ENCODE results near the gene IDH1. TPM values are rescaled to one million over a fixed set of nuclear protein-coding genes. Genes with fewer than 3 reads are reported as not detected.

Gene IDH1
- 148 TPM for polyA plus RNA-seq (2013, experiment 1 of 2)
- polyA plus RNA-seq (2013, experiment 2 of 2) = 156 TPM

DNA sequence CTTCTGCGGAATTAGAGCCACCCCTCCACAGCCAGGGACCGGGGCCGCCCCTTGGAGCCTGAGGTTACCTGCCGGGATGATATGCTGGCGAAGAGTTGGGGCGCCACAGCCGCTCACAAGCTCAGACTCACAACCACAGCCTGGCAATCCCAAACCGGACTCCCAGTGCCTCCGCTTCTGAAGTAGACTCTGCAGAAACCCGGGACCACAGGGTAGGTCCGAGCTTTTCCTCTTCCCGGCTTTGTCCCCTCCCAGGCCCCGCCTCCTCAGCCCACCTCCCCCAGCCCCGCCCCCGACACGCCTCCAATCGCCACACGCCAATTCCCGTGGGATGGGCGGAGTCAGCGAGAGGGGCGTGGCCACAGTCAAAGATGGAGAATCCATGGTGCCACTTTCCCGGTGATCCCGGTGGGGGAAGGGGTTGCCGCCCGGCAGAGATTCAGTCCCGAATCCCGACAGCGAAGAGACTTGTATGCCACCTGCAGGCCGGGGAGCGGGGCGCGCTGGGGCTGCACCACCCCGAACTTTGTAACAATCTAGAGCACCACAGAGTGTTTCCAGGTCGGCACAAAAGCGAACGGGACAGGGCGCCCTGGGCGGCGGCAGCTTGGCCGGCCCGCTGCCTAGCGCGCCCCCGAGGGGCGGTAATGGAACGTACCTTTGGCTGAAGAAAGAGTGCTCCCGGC, at the start of gene IDH1:
Gene IDH1, minus strand, starts transcription at position 201 of the 686 bp plus-strand sequence. CDS start 3,520 bp downstream, outside the sequence.
- peak within 1 kb of the TSS; percentile 99 for H3K18ac ChIP-seq (ENCODE audit: low read length)
- no peak within 1 kb of the TSS for H2AK5ac ChIP-seq (ENCODE audit: low read depth, low read length)

DNA sequence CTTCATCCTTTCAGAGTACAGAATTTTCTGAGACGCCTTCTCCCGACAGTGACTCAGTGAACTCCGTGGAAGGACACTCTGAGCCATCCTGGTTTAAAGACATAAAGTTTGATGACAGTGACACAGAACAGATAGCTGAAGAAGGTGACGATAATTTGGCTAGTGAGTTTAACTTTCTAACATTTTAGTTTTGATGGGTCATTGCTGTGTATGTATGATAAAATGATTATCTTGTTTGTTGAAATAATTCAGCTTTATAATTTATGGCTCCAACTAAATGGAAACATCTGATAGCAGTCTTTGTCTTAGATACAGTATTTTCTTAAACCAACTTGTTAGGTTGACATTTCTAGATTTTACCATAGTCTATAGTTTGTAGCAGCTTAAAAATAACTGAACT, 49.3 kb upstream of the IDH1 start:
- H3K23ac ChIP-seq (ENCODE audit: low read depth, low read length, poor library complexity) = no peak overlapping the region
- no peak overlapping the region for H4K8ac ChIP-seq (ENCODE audit: low read depth, low read length)
- H3K4ac ChIP-seq (ENCODE audit: low read length) = no peak overlapping the region
- peaks cover 9 to 90% of the 10 kb centered on the region in 2 donors for H3K36me3 ChIP-seq (replicated peaks in 1 of 2; ENCODE audit: control insufficient read depth in 2 of 2, insufficient read depth in 2 of 2, low read length in 2 of 2)
- no peaks in the 10 kb centered on the region for H3K4me1 ChIP-seq (ENCODE audit: control insufficient read depth in 2 of 2, insufficient read depth in 1 of 2, low read depth in 1 of 2, low read length in 2 of 2)
- no peak overlapping the region for H2BK120ac ChIP-seq (ENCODE audit: low read depth, low read length)
- H3K14ac ChIP-seq (ENCODE audit: low read length) = no peak overlapping the region
- H3K27me3 ChIP-seq (ENCODE audit: control insufficient read depth in 3 of 3, insufficient read depth in 3 of 3, low read depth in 1 of 3, low read length in 3 of 3) = no peaks in the 10 kb centered on the region
- H2BK12ac ChIP-seq (ENCODE audit: low read length) = no peak overlapping the region
- no CpG with 5 or more reads among the region's 4 CpGs for WGBS, 2 donors (ENCODE audit: extremely low coverage in 2 of 2, insufficient read length in 2 of 2, insufficient replicate concordance in 1 of 2)
- H2AK5ac ChIP-seq (ENCODE audit: low read depth, low read length) = no peak overlapping the region
- H3K9me3 ChIP-seq (replicated peaks in 1 of 2; ENCODE audit: control insufficient read depth in 2 of 2, insufficient read depth in 1 of 2, low read depth in 1 of 2, low read length in 2 of 2) = no peaks in the 10 kb centered on the region
- H2AFZ ChIP-seq (ENCODE audit: low read length) = no peak overlapping the region
- H4K91ac ChIP-seq (ENCODE audit: low read depth, low read length, poor library complexity) = no peak overlapping the region
- H3K18ac ChIP-seq (ENCODE audit: low read length) = no peak overlapping the region
- H3K4me2 ChIP-seq (ENCODE audit: insufficient read depth, low read length, poor library complexity, severe bottlenecking) = no peak overlapping the region
- no peak overlapping the region for H2BK15ac ChIP-seq (ENCODE audit: low read length)
- H3K4me3 ChIP-seq (ENCODE audit: low read length in 2 of 2) = no peak overlapping the region
- H3K79me1 ChIP-seq (ENCODE audit: low read depth, low read length) = no peaks in the 10 kb centered on the region
- no peak overlapping the region for H2BK5ac ChIP-seq (ENCODE audit: low read length)
- no peak for DNase-seq (ENCODE audit: low spot score)
- no peak overlapping the region for H3K9ac ChIP-seq (ENCODE audit: low read depth, low read length, poor library complexity)
- H3K27ac ChIP-seq (replicated peaks; ENCODE audit: low read length) = no peak overlapping the region

More for the DNA sequence above, at the start of gene IDH1:
- WGBS, 2 donors (ENCODE audit: extremely low coverage in 2 of 2, insufficient read length in 2 of 2, insufficient replicate concordance in 1 of 2) = no CpG with 5 or more reads among the region's 48 CpGs
- peak within 1 kb of the TSS; percentile 99 for H3K27ac ChIP-seq (replicated peaks; ENCODE audit: low read length)
- H2BK12ac ChIP-seq (ENCODE audit: low read length) = no peak within 1 kb of the TSS
- no peaks in the 10 kb centered on the region for H3K9me3 ChIP-seq (replicated peaks in 1 of 2; ENCODE audit: control insufficient read depth in 2 of 2, insufficient read depth in 1 of 2, low read depth in 1 of 2, low read length in 2 of 2)
- peak; percentile 97 for DNase-seq (ENCODE audit: low spot score)
- H3K4me2 ChIP-seq (ENCODE audit: insufficient read depth, low read length, poor library complexity, severe bottlenecking) = peak within 1 kb of the TSS; percentile 72
- H3K4me1 ChIP-seq (ENCODE audit: control insufficient read depth in 2 of 2, insufficient read depth in 1 of 2, low read depth in 1 of 2, low read length in 2 of 2) = peaks cover 1 to 27% of the 10 kb centered on the region in 2 donors
- H2BK5ac ChIP-seq (ENCODE audit: low read length) = peak within 1 kb of the TSS; percentile 85
- peak within 1 kb of the TSS; percentile 94 for H3K9ac ChIP-seq (ENCODE audit: low read depth, low read length, poor library complexity)
- peak within 1 kb of the TSS; percentile 95 for H3K23ac ChIP-seq (ENCODE audit: low read depth, low read length, poor library complexity)
- peak within 1 kb of the TSS; percentile 95 for H2AFZ ChIP-seq (ENCODE audit: low read length)
- no peaks in the 10 kb centered on the region for H3K27me3 ChIP-seq (ENCODE audit: control insufficient read depth in 3 of 3, insufficient read depth in 3 of 3, low read depth in 1 of 3, low read length in 3 of 3)
- H3K14ac ChIP-seq (ENCODE audit: low read length) = no peak within 1 kb of the TSS
- no peak within 1 kb of the TSS for H4K8ac ChIP-seq (ENCODE audit: low read depth, low read length)
- H3K4me3 ChIP-seq (ENCODE audit: low read length in 2 of 2) = peak within 1 kb of the TSS; percentile 84 to 92
- H2BK120ac ChIP-seq (ENCODE audit: low read depth, low read length) = no peak within 1 kb of the TSS
- H4K91ac ChIP-seq (ENCODE audit: low read depth, low read length, poor library complexity) = no peak within 1 kb of the TSS
- peaks cover 3 to 40% of the 10 kb centered on the region in 2 donors for H3K36me3 ChIP-seq (replicated peaks in 1 of 2; ENCODE audit: control insufficient read depth in 2 of 2, insufficient read depth in 2 of 2, low read length in 2 of 2)
- H3K4ac ChIP-seq (ENCODE audit: low read length) = no peak within 1 kb of the TSS
- H2BK15ac ChIP-seq (ENCODE audit: low read length) = peak within 1 kb of the TSS; percentile 42
- H3K79me1 ChIP-seq (ENCODE audit: low read depth, low read length) = peaks cover 3% of the 10 kb centered on the region

DNA sequence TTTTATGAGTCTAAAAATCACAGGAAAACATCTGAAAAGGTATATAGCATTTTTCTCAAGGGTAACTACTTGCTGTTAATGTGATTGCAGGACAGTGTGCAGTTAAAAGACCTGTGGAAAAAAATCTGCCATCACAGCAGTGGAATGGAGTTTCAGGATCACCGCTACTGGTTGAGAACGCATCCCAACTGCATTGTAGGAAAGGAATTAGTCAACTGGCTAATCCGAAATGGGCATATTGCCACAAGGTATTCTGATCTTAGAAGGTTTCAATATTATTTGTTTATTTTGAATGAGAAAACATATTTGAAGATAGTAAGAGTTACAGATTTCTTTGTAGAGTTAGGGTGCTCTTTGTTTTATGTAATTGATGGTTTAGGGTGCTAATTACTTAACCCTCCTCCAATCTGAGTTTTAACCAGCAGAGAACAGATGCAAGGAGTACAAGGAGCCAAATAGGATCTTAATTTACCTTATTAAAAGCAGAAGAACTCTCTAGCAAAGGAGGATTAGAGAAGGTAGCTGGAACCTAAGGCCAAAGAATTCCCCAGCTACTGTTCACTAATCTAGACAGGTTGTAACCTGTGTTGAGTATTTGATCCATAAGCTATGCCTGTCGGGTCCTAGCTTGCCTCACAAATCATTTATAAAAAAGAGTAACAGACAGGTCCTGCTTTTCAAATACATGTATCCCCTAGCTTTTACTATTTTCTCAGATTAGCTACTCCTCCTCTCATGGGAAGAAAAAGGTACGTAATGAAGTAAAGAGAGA, 46.2 kb upstream of the IDH1 start:
- no peak overlapping the region for H2BK12ac ChIP-seq (ENCODE audit: low read length)
- no peak overlapping the region for H3K27ac ChIP-seq (replicated peaks; ENCODE audit: low read length)
- no peaks in the 10 kb centered on the region for H3K4me1 ChIP-seq (ENCODE audit: control insufficient read depth in 2 of 2, insufficient read depth in 1 of 2, low read depth in 1 of 2, low read length in 2 of 2)
- H4K8ac ChIP-seq (ENCODE audit: low read depth, low read length) = no peak overlapping the region
- no peak overlapping the region for H3K4me3 ChIP-seq (ENCODE audit: low read length in 2 of 2)
- H2AK5ac ChIP-seq (ENCODE audit: low read depth, low read length) = no peak overlapping the region
- no peak overlapping the region for H3K4me2 ChIP-seq (ENCODE audit: insufficient read depth, low read length, poor library complexity, severe bottlenecking)
- no peak overlapping the region for H4K91ac ChIP-seq (ENCODE audit: low read depth, low read length, poor library complexity)
- no peaks in the 10 kb centered on the region for H3K9me3 ChIP-seq (replicated peaks in 1 of 2; ENCODE audit: control insufficient read depth in 2 of 2, insufficient read depth in 1 of 2, low read depth in 1 of 2, low read length in 2 of 2)
- no peaks in the 10 kb centered on the region for H3K79me1 ChIP-seq (ENCODE audit: low read depth, low read length)
- H2BK15ac ChIP-seq (ENCODE audit: low read length) = no peak overlapping the region
- H3K36me3 ChIP-seq (replicated peaks in 1 of 2; ENCODE audit: control insufficient read depth in 2 of 2, insufficient read depth in 2 of 2, low read length in 2 of 2) = peaks cover 11 to 92% of the 10 kb centered on the region in 2 donors
- H3K27me3 ChIP-seq (ENCODE audit: control insufficient read depth in 3 of 3, insufficient read depth in 3 of 3, low read depth in 1 of 3, low read length in 3 of 3) = no peaks in the 10 kb centered on the region
- no peak overlapping the region for H3K23ac ChIP-seq (ENCODE audit: low read depth, low read length, poor library complexity)
- H2BK120ac ChIP-seq (ENCODE audit: low read depth, low read length) = no peak overlapping the region
- H3K14ac ChIP-seq (ENCODE audit: low read length) = no peak overlapping the region
- DNase-seq (ENCODE audit: low spot score) = no peak
- no CpG with 5 or more reads among the region's 5 CpGs for WGBS, 2 donors (ENCODE audit: extremely low coverage in 2 of 2, insufficient read length in 2 of 2, insufficient replicate concordance in 1 of 2)
- no peak overlapping the region for H2BK5ac ChIP-seq (ENCODE audit: low read length)
- H3K18ac ChIP-seq (ENCODE audit: low read length) = no peak overlapping the region
- no peak overlapping the region for H3K9ac ChIP-seq (ENCODE audit: low read depth, low read length, poor library complexity)
- H2AFZ ChIP-seq (ENCODE audit: low read length) = no peak overlapping the region
- no peak overlapping the region for H3K4ac ChIP-seq (ENCODE audit: low read length)

DNA sequence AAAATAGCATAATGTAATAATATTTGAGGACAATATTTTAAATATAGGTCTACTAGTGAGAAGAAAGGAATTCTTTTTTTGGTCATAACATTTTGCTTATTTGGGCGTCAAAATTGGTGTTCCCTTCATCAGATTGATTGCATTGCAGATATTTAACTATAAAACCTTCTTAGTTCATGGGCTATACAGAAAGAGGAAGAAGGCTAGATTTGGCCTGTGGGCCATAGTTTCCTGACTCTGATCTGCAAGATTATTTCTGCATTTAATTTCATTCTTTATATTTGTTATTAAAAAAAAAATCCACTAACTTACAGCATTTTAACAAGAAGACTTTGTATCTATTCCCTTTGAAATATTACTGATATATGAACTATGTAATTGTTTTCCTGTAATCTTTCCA, 43.1 kb upstream of the IDH1 start:
- no peak overlapping the region for H3K4ac ChIP-seq (ENCODE audit: low read length)
- no peaks in the 10 kb centered on the region for H3K4me1 ChIP-seq (ENCODE audit: control insufficient read depth in 2 of 2, insufficient read depth in 1 of 2, low read depth in 1 of 2, low read length in 2 of 2)
- H2BK120ac ChIP-seq (ENCODE audit: low read depth, low read length) = no peak overlapping the region
- WGBS, 2 donors (ENCODE audit: extremely low coverage in 2 of 2, insufficient read length in 2 of 2, insufficient replicate concordance in 1 of 2) = no CpG with 5 or more reads among the region's 1 CpG
- H3K14ac ChIP-seq (ENCODE audit: low read length) = no peak overlapping the region
- H3K79me1 ChIP-seq (ENCODE audit: low read depth, low read length) = no peaks in the 10 kb centered on the region
- H3K4me3 ChIP-seq (ENCODE audit: low read length in 2 of 2) = no peak overlapping the region
- H4K8ac ChIP-seq (ENCODE audit: low read depth, low read length) = no peak overlapping the region
- no peak overlapping the region for H4K91ac ChIP-seq (ENCODE audit: low read depth, low read length, poor library complexity)
- peaks cover 0 to 9% of the 10 kb centered on the region in 2 donors for H3K9me3 ChIP-seq (replicated peaks in 1 of 2; ENCODE audit: control insufficient read depth in 2 of 2, insufficient read depth in 1 of 2, low read depth in 1 of 2, low read length in 2 of 2)
- no peak overlapping the region for H2AK5ac ChIP-seq (ENCODE audit: low read depth, low read length)
- H2BK15ac ChIP-seq (ENCODE audit: low read length) = no peak overlapping the region
- no peak for DNase-seq (ENCODE audit: low spot score)
- no peak overlapping the region for H3K27ac ChIP-seq (replicated peaks; ENCODE audit: low read length)
- H2AFZ ChIP-seq (ENCODE audit: low read length) = no peak overlapping the region
- H3K36me3 ChIP-seq (replicated peaks in 1 of 2; ENCODE audit: control insufficient read depth in 2 of 2, insufficient read depth in 2 of 2, low read length in 2 of 2) = peaks cover 5 to 92% of the 10 kb centered on the region in 2 donors
- no peaks in the 10 kb centered on the region for H3K27me3 ChIP-seq (ENCODE audit: control insufficient read depth in 3 of 3, insufficient read depth in 3 of 3, low read depth in 1 of 3, low read length in 3 of 3)
- H3K4me2 ChIP-seq (ENCODE audit: insufficient read depth, low read length, poor library complexity, severe bottlenecking) = no peak overlapping the region
- no peak overlapping the region for H2BK5ac ChIP-seq (ENCODE audit: low read length)
- H3K18ac ChIP-seq (ENCODE audit: low read length) = no peak overlapping the region
- H3K23ac ChIP-seq (ENCODE audit: low read depth, low read length, poor library complexity) = no peak overlapping the region
- H3K9ac ChIP-seq (ENCODE audit: low read depth, low read length, poor library complexity) = no peak overlapping the region
- no peak overlapping the region for H2BK12ac ChIP-seq (ENCODE audit: low read length)
